Panc1 (cell line): Measurements from ENCODE around the gene TIMM17B. TPM values are rescaled to one million over a fixed set of nuclear protein-coding genes. Genes with fewer than 3 reads are reported as not detected.

Experiments
- ATAC-seq: fragments of 200-7000 bp; cut with Tn5 transposase; 2 replicates; pipeline ENCODE4 v1.9.1; 2020; ENCODE audit warnings: mild to moderate bottlenecking, moderate library complexity
- BruUV-seq: library from RNA; stranded (reverse); fragments of 400-500 nt; replicated peaks from 2 replicates; lab custom pipeline; 2021; lab: Mats Ljungman, UMichigan
- CTCF ChIA-PET: fragments of 300-600 bp; sonication (Branson Sonifier 250); formaldehyde crosslinking; loops from one replicate; lab custom pipeline; 2022; ENCODE audit warnings: antibody characterized with exemption; lab: Charles Lee
- POLR2A ChIA-PET: fragments of 300-600 bp; sonication (Branson Sonifier 250); formaldehyde crosslinking; loops from one replicate; lab custom pipeline; 2022; ENCODE audit warnings: antibody characterized with exemption; lab: Charles Lee
- DNase-seq: peaks from one replicate; pipeline ENCODE4 v3.0.0-alpha.2; 2010; ENCODE audit warnings: low read depth, low spot score
- H3K27ac ChIP-seq: 2 replicates; pipeline ENCODE4 v1.5.1; 2011; ENCODE audit warnings: mild to moderate bottlenecking, low read length, inconsistent platforms
- H3K27me3 ChIP-seq: fragments of 200-500 bp; sonication (Bioruptor generic); 2 replicates; pipeline ENCODE4 v1.6.0; 2014; ENCODE audit warnings: low read length, inconsistent platforms; ENCODE audit not compliant: control insufficient read depth, insufficient read depth
- H3K36me3 ChIP-seq: fragments of 200-500 bp; sonication (Bioruptor generic); 2 replicates; pipeline ENCODE4 v1.5.1; 2014; ENCODE audit warnings: inconsistent platforms, mild to moderate bottlenecking, low read length, moderate library complexity; ENCODE audit not compliant: control insufficient read depth, insufficient read depth
- H3K4me1 ChIP-seq: 2 replicates; pipeline ENCODE4 v1.5.1; 2011; ENCODE audit warnings: inconsistent platforms, mild to moderate bottlenecking, low read length, moderate library complexity; ENCODE audit not compliant: control insufficient read depth, insufficient read depth
- H3K4me3 ChIP-seq, 2 experiments: 2 replicates each; pipeline ENCODE4 v1.5.1; 2011 to 2012; ENCODE audit warnings: low read depth in 2 of 2, low read length in 2 of 2, mild to moderate bottlenecking in 2 of 2, inconsistent platforms in 1 of 2, moderate library complexity in 1 of 2
- H3K9me3 ChIP-seq: fragments of 200-500 bp; sonication (Bioruptor generic); 2 replicates; pipeline ENCODE4 v1.5.1; 2014; ENCODE audit warnings: low read depth, mild to moderate bottlenecking, inconsistent platforms, low read length, moderate library complexity; ENCODE audit not compliant: control insufficient read depth, insufficient read depth
- CTCF ChIP-seq: fragments of 450-650 bp; IDR thresholded peaks from 2 replicates; pipeline ENCODE4 v1.5.1; 2017; ENCODE audit warnings: mild to moderate bottlenecking
- POLR2AphosphoS5 ChIP-seq: IDR thresholded peaks from 2 replicates; pipeline ENCODE4 v1.6.1; 2012; ENCODE audit warnings: mild to moderate bottlenecking, low read depth, low read length, moderate library complexity
- REST ChIP-seq, 2 experiments: IDR thresholded peaks; 2 replicates each; pipeline ENCODE4 v1.6.1; 2011 to 2012; ENCODE audit warnings: low read depth in 2 of 2, control low read depth in 1 of 2, low read length in 1 of 2, mild to moderate bottlenecking in 1 of 2, moderate library complexity in 1 of 2; ENCODE audit not compliant: insufficient read depth in 1 of 2
- SIN3A ChIP-seq: IDR thresholded peaks from 2 replicates; pipeline ENCODE4 v1.6.1; 2012; ENCODE audit warnings: low read depth, mild to moderate bottlenecking, low read length, moderate library complexity, borderline replicate concordance; ENCODE audit not compliant: insufficient read depth
- TCF7L2 ChIP-seq: IDR thresholded peaks from 2 replicates; pipeline ENCODE4 v1.6.1; 2011; ENCODE audit warnings: mild to moderate bottlenecking, low read depth, low read length, inconsistent platforms
- in situ Hi-C: cut with HindIII; loops from 2 replicates; pipeline ENCODE4 v1.10.0; 2016; ENCODE audit warnings: low sequenced_read_pairs, low pct_unique_long_range_greater_than_20kb
- intact Hi-C: fragments of 100-400 bp; cut with micrococcal nuclease; formaldehyde crosslinking; loops from one replicate; pipeline ENCODE4 v1.10.0; 2022; ENCODE audit not compliant: unreplicated experiment
- total RNA-seq: library from RNA; stranded (reverse); gene quantifications from one replicate; pipeline ENCODE4 v1.2.1, GENCODE V29; 2021; ENCODE audit not compliant: unreplicated experiment

The TIMM17B gene
- total RNA-seq, 1 experiment from 2014 or later = 92.1 TPM

GRCh38 chrX:48923771-48924170, 26.2 kb upstream of the TIMM17B start:
- DNase-seq (no peak), ATAC-seq (no peak)
- no peaks in the 10 kb centered on the region for H3K27me3 ChIP-seq
- no peak for TF ChIP-seq SIN3A
- no peak for TF ChIP-seq CTCF
- no peak for TF ChIP-seq POLR2AphosphoS5
- TF ChIP-seq TCF7L2 = no peak
- intact Hi-C loops = no loop called here
- in situ Hi-C loops = no loop called here
- POLR2A ChIA-PET = no interaction called here
- no TSS peak for BruUV-seq
- H3K4me3 ChIP-seq = no peak overlapping the region
- no peaks in the 10 kb centered on the region; the same call in 1 of the 2 replicates for H3K36me3 ChIP-seq
- H3K4me1 ChIP-seq = peaks cover 8% of the 10 kb centered on the region; the same call in 1 of the 2 replicates
- CTCF ChIA-PET = no interaction called here
- H3K27ac ChIP-seq = no peak overlapping the region
- H3K9me3 ChIP-seq = no peaks in the 10 kb centered on the region

GRCh38 chrX:48920718-48921104, 23.1 kb upstream of the TIMM17B start:
- no peak for DNase-seq
- no peak overlapping the region for H3K4me3 ChIP-seq
- ChIA-PET CTCF (no interaction called here), POLR2A (no interaction called here)
- intact Hi-C loops = no loop called here
- peaks cover 8% of the 10 kb centered on the region for H3K4me1 ChIP-seq
- no peaks in the 10 kb centered on the region for H3K9me3 ChIP-seq
- H3K27ac ChIP-seq = no peak overlapping the region
- in situ Hi-C loops = no loop called here
- no peak for ATAC-seq
- H3K36me3 ChIP-seq = peaks cover 4% of the 10 kb centered on the region
- BruUV-seq = no TSS peak
- no peaks in the 10 kb centered on the region for H3K27me3 ChIP-seq
- TF ChIP-seq CTCF = no peak
- TF ChIP-seq TCF7L2 = no peak
- TF ChIP-seq SIN3A = no peak
- no peak for TF ChIP-seq REST (IDR thresholded peaks at IDR 0.05; ENCODE audit: insufficient read depth in 1 of 2, low read depth in 2 of 2, low read length in 1 of 2)
- TF ChIP-seq POLR2AphosphoS5 = no peak
